Smooth muscle cell (in vitro differentiated cells): ENCODE measurements around the gene GATAD2A. TPM values are rescaled to one million over a fixed set of nuclear protein-coding genes. Genes with fewer than 3 reads are reported as not detected.

ENCODE experiments used
- DNase-seq: peaks from one replicate; lab custom pipeline; 2025; ENCODE audit not compliant: unreplicated experiment; lab: John Stamatoyannopoulos, UW
- H2AFZ ChIP-seq: fragments of 200-600 bp; sonication (generic); 2 replicates; pipeline ENCODE4 v1.6.0; 2016; ENCODE audit warnings: antibody characterized with exemption, low read depth, mild to moderate bottlenecking
- H3F3A ChIP-seq: fragments of 200-600 bp; sonication (generic); 2 replicates; pipeline ENCODE4 v1.6.0; 2017; ENCODE audit warnings: antibody characterized with exemption, low read depth
- H3K27ac ChIP-seq: fragments of 200-600 bp; sonication (generic); 2 replicates; pipeline ENCODE4 v1.5.1; 2016; ENCODE audit warnings: low read depth, mild to moderate bottlenecking
- H3K27me3 ChIP-seq: fragments of 200-600 bp; sonication (generic); 2 replicates; pipeline ENCODE4 v1.6.1; 2016; ENCODE audit warnings: low read depth, mild to moderate bottlenecking
- H3K36me3 ChIP-seq: fragments of 200-600 bp; sonication (generic); 2 replicates; pipeline ENCODE4 v1.5.1; 2016; ENCODE audit warnings: low read depth
- H3K4me1 ChIP-seq: fragments of 200-600 bp; sonication (generic); 2 replicates; pipeline ENCODE4 v1.5.1; 2016; ENCODE audit warnings: low read depth
- H3K4me2 ChIP-seq: fragments of 200-600 bp; sonication (generic); 2 replicates; pipeline ENCODE4 v1.6.0; 2016; ENCODE audit warnings: mild to moderate bottlenecking
- H3K4me3 ChIP-seq: fragments of 200-600 bp; sonication (generic); 2 replicates; pipeline ENCODE4 v1.5.1; 2016; ENCODE audit warnings: mild to moderate bottlenecking
- H3K79me2 ChIP-seq: fragments of 200-600 bp; sonication (generic); 2 replicates; pipeline ENCODE4 v1.6.0; 2016; ENCODE audit warnings: low read depth, mild to moderate bottlenecking
- H3K9ac ChIP-seq: fragments of 200-600 bp; sonication (generic); 2 replicates; pipeline ENCODE4 v1.6.0; 2016; ENCODE audit warnings: low read depth
- H3K9me3 ChIP-seq: fragments of 200-600 bp; sonication (generic); replicated peaks from 2 replicates; pipeline ENCODE4 v1.5.1; 2016; ENCODE audit warnings: low read depth
- H4K20me1 ChIP-seq: fragments of 200-600 bp; sonication (generic); 2 replicates; pipeline ENCODE4 v1.6.0; 2016; ENCODE audit warnings: low read depth
- WGBS: methylation state at CpG from one replicate; pipeline ENCODE4 v1.1.7; 2016; ENCODE audit warnings: low lambda C conversion rate; 5-methylcytosine and 5-hydroxymethylcytosine counted together
- polyA plus RNA-seq: library from polyadenylated mRNA; unstranded; fragments of >200 nt; fragmentation: Nextera tagmentation; extraction: Ambion mirVana; gene quantifications from 2 replicates; pipeline ENCODE4 v1.2.1, GENCODE V29; 2016
- total RNA-seq: library from RNA; depleted of rRNA; stranded (reverse); fragments of >200 nt; gene quantifications from 2 replicates; pipeline ENCODE4 v1.2.3, GENCODE V29; 2014
- TF ChIP-seq, protein P1 (sequence below): fragments of 200-600 bp; sonication (generic); IDR thresholded peaks from 2 replicates; pipeline ENCODE4 v1.5.1; 2017; ENCODE audit warnings: borderline replicate concordance, mild to moderate bottlenecking, antibody characterized with exemption; ENCODE audit not compliant: insufficient read depth, poor library complexity, severe bottlenecking

GATAD2A gene
- total and polyA plus RNA-seq, 2 experiments from 2014 or later = 26.8 to 27.0 TPM

GRCh38 chr19:19482809-19483596 is 77.5 kb downstream of the GATAD2A start:
- Histone ChIP-seq H3K27me3 (no peaks in the 10 kb centered on the region), H3K9ac (no peak overlapping the region), H3K79me2 (peaks cover 63% of the 10 kb centered on the region), H2AFZ (no peak overlapping the region), H3K4me2 (no peak overlapping the region), H3K4me1 (peaks cover 12% of the 10 kb centered on the region), H3K9me3 (no peaks in the 10 kb centered on the region), H3F3A (peaks cover 15% of the 10 kb centered on the region), H3K27ac (peak overlapping the region; percentile 15), H3K36me3 (no peaks in the 10 kb centered on the region), H3K4me3 (no peak overlapping the region), H4K20me1 (peaks cover 64% of the 10 kb centered on the region)
- TF ChIP-seq, protein P1, sequence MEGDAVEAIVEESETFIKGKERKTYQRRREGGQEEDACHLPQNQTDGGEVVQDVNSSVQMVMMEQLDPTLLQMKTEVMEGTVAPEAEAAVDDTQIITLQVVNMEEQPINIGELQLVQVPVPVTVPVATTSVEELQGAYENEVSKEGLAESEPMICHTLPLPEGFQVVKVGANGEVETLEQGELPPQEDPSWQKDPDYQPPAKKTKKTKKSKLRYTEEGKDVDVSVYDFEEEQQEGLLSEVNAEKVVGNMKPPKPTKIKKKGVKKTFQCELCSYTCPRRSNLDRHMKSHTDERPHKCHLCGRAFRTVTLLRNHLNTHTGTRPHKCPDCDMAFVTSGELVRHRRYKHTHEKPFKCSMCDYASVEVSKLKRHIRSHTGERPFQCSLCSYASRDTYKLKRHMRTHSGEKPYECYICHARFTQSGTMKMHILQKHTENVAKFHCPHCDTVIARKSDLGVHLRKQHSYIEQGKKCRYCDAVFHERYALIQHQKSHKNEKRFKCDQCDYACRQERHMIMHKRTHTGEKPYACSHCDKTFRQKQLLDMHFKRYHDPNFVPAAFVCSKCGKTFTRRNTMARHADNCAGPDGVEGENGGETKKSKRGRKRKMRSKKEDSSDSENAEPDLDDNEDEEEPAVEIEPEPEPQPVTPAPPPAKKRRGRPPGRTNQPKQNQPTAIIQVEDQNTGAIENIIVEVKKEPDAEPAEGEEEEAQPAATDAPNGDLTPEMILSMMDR = no peak
- DNase-seq = peak; percentile 7
- WGBS = 62% methylated on average over 18 of the region's 19 CpGs

- H2AFZ ChIP-seq = no peak overlapping the region
- H3F3A ChIP-seq = peaks cover 26% of the 10 kb centered on the region
- no peak overlapping the region for H3K4me3 ChIP-seq
- H3K36me3 ChIP-seq = no peaks in the 10 kb centered on the region
- no peak for DNase-seq
- peak overlapping the region; percentile 31 for H3K4me2 ChIP-seq
- peaks cover 27% of the 10 kb centered on the region for H3K4me1 ChIP-seq
- H3K9ac ChIP-seq = no peak overlapping the region
- peak overlapping the region; percentile 78 for H3K27ac ChIP-seq
- 70% methylated on average over 15 of the region's 15 CpGs for WGBS
- H3K9me3 ChIP-seq = no peaks in the 10 kb centered on the region
- peaks cover 41% of the 10 kb centered on the region for H4K20me1 ChIP-seq
- TF ChIP-seq, protein P1 = no peak
- H3K27me3 ChIP-seq = no peaks in the 10 kb centered on the region
- H3K79me2 ChIP-seq = peaks cover 47% of the 10 kb centered on the region
Observed at GRCh38 chr19:19485161-19485997, 79.9 kb downstream of the GATAD2A start.

GRCh38 chr19:19485998-19486290 is 80.5 kb downstream of the GATAD2A start:
- Histone ChIP-seq H3K36me3 (no peaks in the 10 kb centered on the region), H3K4me2 (no peak overlapping the region), H3K27ac (peak overlapping the region; percentile 78), H3K27me3 (no peaks in the 10 kb centered on the region), H3K9ac (no peak overlapping the region), H3K4me3 (no peak overlapping the region), H3K9me3 (no peaks in the 10 kb centered on the region), H3F3A (peaks cover 26% of the 10 kb centered on the region), H3K4me1 (peaks cover 27% of the 10 kb centered on the region), H2AFZ (no peak overlapping the region), H4K20me1 (peaks cover 41% of the 10 kb centered on the region), H3K79me2 (peaks cover 47% of the 10 kb centered on the region)
- WGBS = 88% methylated on average over 5 of the region's 5 CpGs
- DNase-seq = no peak
- TF ChIP-seq, protein P1 = no peak
